Measurements from ENCODE around the gene HES2.
A peak's percentile ranks its signal among the peaks of the same experiment; 100 is the strongest.
"Not testable (repeated sequence)": the region's sequence is repeated elsewhere in the genome, so short reads cannot be mapped to it uniquely, and the experiment has no call there.

The HES2 gene

GRCh38 chr1:6454856-6455751 lies 35.4 kb upstream of the HES2 start:
- no peak for DNase-seq (ENCODE audit: low read depth in 3 of 3)

DNA sequence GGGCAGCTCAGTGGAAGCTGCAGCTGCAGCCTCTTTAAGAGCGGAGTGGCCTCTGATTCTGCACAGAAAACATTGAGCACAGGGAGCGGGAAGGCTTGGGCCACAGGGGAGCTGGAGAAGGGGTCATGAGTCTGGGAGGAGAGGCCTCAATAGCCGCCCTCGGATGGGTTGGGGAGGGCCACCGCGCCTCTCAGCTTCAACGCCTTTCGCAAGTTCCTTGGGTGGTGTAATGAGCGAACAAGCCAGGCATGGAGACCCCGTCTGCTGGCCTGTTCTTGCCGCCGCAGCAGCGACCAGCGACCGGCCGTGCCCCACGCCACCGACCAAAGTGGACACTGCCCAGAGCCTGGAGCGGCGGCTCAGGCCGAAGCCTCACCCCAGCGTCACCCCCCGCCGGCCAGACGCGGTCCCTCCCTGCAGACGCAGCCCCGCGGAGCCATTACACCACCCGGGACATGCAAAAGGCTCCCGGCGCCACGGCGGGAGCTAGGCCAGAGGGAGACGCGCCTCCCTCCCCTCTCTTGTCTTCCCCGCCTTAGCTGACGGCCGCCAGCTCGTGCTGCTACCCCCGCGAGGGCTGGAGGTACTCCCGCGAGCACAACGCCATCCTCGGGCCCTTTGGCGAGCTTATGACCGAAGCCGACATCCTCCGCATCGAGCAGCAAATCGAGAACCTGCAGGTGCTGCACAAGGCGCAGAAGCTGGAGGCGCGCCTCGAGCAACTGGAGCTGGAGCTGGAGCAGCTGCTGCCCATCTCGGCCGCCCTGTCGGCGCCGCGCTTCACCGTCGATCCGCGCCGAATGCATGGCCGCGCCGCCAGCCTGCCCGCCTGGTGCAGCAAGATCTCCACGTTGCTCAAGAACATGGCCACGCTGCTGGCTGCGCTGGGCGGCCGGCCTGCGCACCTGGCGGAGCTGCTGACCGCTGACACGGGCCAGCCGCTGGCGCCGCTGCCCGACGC lies 34.5 kb upstream of the HES2 start:
- not testable (repeated sequence) for DNase-seq (ENCODE audit: low read depth in 3 of 3)

- DNase-seq (ENCODE audit: low read depth in 3 of 3), result no peak
Observed at GRCh38 chr1:6450943-6451373, 31.2 kb upstream of the HES2 start.

GRCh38 chr1:6450486-6450885 lies 30.8 kb upstream of the HES2 start:
- DNase-seq (ENCODE audit: low read depth in 3 of 3), result not testable (repeated sequence)

DNA sequence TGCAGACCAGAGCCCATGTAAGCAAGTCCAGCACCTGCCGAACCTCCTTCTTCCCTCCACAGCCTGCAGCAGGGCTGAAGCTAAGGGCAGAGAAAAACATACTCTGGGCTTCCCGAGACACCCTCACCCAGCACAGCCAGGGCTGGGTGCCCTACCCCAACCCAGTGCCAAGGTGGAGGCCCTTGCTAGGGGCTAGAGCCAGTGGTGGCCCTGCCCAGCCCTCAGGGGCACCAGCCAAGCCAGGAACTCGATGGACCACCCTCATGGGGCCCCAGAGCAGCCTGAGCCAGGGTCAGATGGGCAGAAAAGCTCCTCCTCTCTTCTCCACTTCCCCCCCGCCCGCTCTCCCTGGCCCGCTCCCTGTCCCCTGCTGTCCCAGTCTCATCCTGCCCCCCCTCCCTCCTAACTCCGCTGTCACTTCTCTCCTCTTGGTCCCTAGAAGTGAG lies 30.3 kb upstream of the HES2 start:
- DNase-seq (ENCODE audit: low read depth in 3 of 3), result no peak

DNA sequence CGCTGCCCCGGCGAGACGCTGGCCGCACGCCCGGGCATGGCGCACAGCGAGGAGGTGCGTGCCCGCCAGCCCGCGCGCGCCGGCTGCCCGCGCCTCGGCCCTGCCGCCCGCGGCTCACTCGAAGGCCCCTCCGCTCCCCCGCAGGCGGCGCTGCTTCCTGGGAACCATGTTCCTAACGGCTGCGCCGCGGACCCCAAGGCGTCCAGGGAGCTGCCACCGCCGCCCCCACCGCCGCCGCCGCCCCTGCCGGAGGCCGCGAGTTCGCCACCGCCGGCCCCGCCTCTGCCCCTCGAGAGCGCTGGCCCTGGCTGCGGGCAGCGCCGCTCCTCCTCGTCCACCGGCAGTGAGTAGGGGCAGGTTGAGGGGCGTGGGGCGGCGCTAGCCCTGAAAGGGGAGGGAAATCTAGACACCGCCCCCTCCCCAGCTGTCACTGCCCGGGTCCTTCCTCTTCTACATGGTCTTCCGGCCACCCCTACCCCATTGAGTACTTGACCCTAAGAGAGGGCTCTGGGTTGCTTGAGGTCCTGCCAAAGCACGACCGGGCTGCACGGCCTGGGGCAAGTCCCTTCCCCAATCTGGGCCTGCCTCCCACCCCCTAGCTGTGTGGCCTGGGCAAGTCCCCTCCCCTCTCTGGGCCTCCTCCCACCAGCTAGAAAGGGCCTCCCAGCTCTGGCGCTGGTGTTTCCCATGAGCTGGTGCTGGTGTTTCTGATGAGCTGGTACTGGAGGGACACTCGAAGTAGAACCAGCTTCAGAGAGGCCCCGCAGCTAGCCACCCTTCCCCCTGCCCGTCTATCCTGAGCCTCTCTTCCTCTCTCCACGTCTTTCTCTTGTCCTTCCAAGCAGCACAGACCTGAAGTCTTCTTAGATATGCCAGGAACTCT lies 29.3 kb upstream of the HES2 start:
- DNase-seq (ENCODE audit: low read depth in 3 of 3), result no peak

DNA sequence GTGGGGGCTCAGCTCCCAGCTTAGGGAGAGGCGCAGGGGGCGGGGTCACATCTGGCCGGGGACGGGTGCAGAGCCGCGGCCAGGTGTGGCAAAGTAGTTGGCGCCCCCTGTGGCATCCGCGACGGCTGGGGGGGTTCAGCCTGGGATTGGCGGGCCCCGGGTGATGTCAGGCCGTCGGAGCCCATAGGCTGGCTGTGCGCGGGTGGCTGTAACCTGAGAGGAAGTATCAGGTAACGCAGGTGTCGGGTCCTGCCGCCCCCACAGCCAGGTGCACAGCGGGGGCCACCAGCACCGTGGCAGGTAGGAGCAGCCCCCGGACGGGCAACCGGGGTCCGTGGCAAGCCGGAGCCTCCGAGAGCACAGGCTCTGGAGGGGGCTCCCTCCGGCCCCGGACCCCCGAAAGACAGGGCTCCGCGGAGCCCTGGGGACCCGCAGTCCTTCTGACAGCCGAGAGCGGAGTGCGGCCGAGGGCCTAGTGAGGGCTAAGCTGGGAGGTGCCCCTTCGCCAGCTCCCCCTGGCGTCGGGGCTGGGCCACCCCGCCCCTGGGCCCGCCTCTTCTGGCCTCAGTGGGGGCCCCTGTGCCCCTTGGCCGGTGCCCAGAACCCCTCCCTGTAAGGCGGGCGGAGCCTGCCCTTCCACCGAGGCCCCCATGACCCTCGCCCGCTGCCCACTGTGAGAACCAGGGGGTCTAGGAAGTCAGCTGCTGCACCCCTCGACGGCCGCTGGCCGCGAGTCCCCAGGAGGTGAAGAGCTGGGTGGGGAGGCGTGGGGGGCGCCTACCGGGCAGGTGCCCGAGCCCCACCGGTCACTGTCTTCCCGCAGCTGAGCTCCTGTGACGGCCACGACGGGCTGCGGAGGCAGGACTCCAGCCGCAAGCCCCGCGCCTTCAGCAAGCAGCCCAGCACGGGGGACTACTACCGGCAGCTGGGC lies 28.4 kb upstream of the HES2 start:
- DNase-seq (ENCODE audit: low read depth in 3 of 3), result no peak

- DNase-seq (ENCODE audit: low read depth in 3 of 3), result no peak
Observed at GRCh38 chr1:6447016-6447817, 27.5 kb upstream of the HES2 start.

DNA sequence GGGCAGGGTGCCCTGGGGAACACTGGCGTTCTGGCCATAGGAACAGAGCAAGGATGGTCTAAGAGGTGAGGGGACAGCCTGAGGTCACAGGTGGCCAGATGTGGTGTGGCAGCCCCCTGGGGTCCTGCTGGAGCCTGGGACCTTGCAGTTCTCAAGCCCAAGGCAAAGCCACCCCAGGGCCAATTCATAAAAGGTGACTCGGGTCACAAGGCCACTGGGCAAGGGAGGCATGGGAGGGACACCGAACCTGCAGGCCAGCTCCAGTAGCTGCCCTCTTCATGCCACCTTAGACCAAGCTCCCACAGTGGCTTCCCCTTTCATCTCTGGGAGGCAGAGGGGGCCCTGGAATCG lies 26.9 kb upstream of the HES2 start:
- no peak for DNase-seq (ENCODE audit: low read depth in 3 of 3)

DNA sequence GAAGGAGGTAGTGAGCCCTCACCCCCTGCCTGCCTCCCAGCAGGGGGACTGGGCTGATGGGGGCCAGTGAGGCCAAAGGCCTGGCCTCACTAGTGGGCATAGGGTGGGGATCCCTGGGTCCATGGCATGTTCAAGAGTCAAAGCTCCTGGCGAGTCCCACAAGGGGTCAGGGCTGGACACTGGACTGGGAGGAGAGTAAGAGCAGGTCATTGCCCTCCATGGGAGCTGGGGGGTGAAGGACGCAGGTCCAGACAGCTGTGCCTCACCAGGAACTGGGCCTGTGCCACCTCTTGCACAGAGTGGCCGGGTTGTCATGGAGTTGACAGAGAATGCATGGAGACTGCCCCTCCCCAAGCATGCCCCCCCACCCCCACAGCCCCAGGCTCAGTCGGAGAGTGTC lies 26.2 kb upstream of the HES2 start:
- DNase-seq (ENCODE audit: low read depth in 3 of 3), result not testable (repeated sequence)

- no peak for DNase-seq (ENCODE audit: low read depth in 3 of 3)
Observed at GRCh38 chr1:6445062-6445763, 25.5 kb upstream of the HES2 start.

DNA sequence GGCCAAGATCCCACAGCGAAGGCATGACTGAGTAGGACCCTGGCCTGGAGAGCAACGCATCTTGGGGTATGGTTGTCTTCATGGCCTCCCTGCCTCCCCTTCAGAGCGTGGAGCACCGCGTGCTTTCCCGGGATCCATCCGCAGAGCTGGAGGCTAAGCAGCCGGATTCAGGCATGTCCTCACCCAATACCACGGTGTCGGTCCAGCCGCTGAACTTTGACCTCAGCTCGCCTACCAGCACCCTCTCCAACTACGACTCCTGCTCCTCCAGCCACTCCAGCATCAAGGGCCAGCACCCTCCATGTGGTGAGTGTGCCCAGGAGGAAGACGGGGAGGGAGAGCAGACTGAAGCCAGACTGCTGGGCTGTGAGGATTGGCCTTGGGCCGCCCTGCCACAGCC lies 24.7 kb upstream of the HES2 start:
- no peak for DNase-seq (ENCODE audit: low read depth in 3 of 3)

- DNase-seq (ENCODE audit: low read depth in 3 of 3), result no peak
Observed at GRCh38 chr1:6443339-6444115, 23.8 kb upstream of the HES2 start.

DNA sequence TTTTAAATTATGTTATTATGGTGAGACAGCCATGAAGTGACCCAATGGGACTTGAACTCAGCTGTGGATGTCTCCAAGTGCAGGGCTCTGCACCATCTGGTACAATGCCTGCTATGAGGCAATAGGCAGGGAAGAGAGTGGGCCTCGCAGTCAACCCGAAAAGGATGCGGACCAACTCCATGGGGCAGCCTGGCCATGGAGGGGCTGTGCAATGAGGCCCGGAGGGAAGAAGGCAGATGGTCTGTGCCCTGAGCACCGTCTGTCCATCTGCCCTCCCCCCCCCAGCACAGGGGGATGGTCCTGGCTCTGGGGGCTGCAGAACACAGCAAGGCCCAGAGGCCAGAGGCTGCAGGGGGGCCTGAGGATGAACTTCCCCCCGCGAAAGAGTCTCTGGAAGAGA lies 21.9 kb upstream of the HES2 start:
- no peak for DNase-seq (ENCODE audit: low read depth in 3 of 3)

DNA sequence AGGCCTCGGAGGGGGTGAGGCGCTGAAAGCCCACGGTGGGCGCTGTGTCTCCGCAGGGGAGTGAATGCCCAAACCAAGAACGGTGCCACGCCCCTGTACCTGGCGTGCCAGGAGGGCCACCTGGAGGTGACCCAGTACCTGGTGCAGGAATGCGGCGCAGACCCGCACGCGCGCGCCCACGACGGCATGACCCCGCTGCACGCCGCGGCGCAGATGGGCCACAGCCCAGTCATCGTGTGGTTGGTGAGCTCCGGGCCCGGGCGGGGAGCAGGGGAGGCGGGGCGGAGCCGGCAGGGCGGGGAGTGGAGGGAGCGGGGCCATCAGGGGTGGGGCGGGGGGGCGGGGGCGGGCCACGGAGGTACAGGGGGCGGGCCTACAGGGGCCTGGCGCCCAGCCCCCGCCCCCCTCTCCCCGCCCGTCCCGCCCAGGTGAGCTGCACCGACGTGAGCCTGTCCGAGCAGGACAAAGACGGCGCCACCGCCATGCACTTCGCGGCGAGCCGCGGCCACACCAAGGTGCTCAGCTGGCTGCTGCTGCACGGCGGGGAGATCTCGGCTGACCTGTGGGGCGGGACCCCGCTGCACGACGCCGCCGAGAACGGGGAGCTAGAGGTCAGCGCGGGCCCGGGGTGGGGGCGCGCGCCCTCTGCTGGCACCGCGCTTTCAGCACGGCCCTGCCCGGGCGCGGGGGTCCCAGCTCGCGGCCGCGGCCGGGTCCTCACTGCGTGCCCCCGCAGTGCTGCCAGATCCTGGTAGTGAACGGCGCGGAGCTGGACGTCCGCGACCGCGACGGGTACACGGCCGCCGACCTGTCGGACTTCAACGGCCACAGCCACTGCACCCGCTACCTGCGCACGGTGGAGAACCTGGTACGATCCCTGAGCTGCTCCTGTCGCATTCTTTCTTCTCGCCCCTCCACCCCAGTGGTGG lies 20.7 kb upstream of the HES2 start:
- DNase-seq (ENCODE audit: low read depth in 3 of 3), result peak; percentile 41 to 79 (median 57)

DNA sequence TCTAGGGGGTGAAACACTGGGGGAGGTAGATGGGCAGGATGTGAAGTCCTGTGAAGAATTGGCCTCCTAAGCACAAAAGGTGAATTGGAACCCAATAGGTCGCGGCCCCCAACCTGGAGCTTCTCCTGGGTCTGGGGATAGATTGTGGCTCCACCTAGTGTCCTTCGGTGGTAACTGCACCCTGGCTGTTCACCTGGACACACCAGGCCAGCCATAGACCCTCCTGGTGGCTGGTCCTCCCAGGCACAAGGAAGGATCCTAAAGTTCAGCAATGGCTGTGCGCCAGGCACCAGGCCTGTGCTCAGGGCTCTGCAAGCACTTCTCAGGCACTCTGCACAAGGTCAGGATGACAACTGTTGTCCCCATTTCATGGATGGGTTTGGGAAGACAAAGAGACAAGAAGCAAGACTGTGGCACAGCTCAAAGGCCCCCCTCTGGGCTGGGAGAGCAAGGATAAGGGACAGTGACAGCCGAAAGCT lies 18.4 kb upstream of the HES2 start:
- peak; percentile 46 to 61 (median 58) for DNase-seq (ENCODE audit: low read depth in 3 of 3)
